SK-N-SH treated with all-trans-retinoic acid at 6 μM for 48 hours (cell line): ENCODE data around the gene TRIM45.

Experiments
- ARNTL ChIP-seq: fragments of 450-650 bp; formaldehyde crosslinking; IDR thresholded peaks from 2 replicates; pipeline ENCODE4 v1.5.0; 2020; ENCODE audit warnings: low read depth, mild to moderate bottlenecking, moderate library complexity, borderline replicate concordance
- BACH2 ChIP-seq: fragments of 250-450 bp; sonication (Bioruptor Pico); IDR thresholded peaks from 2 replicates; pipeline ENCODE4 v1.9.0; 2021; ENCODE audit warnings: mild to moderate bottlenecking, borderline replicate concordance
- CREB5 ChIP-seq: fragments of 250-450 bp; sonication (Bioruptor Pico); IDR thresholded peaks from 2 replicates; pipeline ENCODE4 v1.5.1; 2020; ENCODE audit warnings: low read depth, mild to moderate bottlenecking, moderate library complexity
- CSDC2 ChIP-seq: fragments of 250-450 bp; sonication (Bioruptor Pico); IDR thresholded peaks from 2 replicates; pipeline ENCODE4 v1.5.0; 2020; ENCODE audit warnings: mild to moderate bottlenecking, moderate library complexity
- GLIS3 ChIP-seq: fragments of 250-450 bp; sonication (Bioruptor Pico); IDR thresholded peaks from 2 replicates; pipeline ENCODE4 v1.5.0; 2020; ENCODE audit warnings: mild to moderate bottlenecking, moderate library complexity
- ISL1 ChIP-seq: fragments of 250-450 bp; sonication (Bioruptor Pico); IDR thresholded peaks from 2 replicates; pipeline ENCODE4 v2.1.2; 2022; ENCODE audit warnings: mild to moderate bottlenecking, moderate library complexity
- PATZ1 ChIP-seq: fragments of 250-450 bp; sonication (Bioruptor Pico); IDR thresholded peaks from 2 replicates; pipeline ENCODE4 v1.8.0; 2020; ENCODE audit warnings: mild to moderate bottlenecking, moderate library complexity, borderline replicate concordance
- POU6F1 ChIP-seq: fragments of 250-450 bp; sonication (Bioruptor Pico); IDR thresholded peaks from 2 replicates; pipeline ENCODE4 v1.8.0; 2021; ENCODE audit warnings: low read depth, mild to moderate bottlenecking, moderate library complexity, borderline replicate concordance
- RARB ChIP-seq: fragments of 250-450 bp; sonication (Bioruptor Pico); IDR thresholded peaks from 2 replicates; pipeline ENCODE4 v1.8.0; 2021; ENCODE audit warnings: mild to moderate bottlenecking, moderate library complexity
- TSHZ2 ChIP-seq: fragments of 250-450 bp; sonication (Bioruptor Pico); IDR thresholded peaks from 2 replicates; pipeline ENCODE4 v1.5.0; 2020; ENCODE audit warnings: mild to moderate bottlenecking, moderate library complexity
- ZC3H10 ChIP-seq: fragments of 250-450 bp; sonication (Bioruptor Pico); IDR thresholded peaks from 2 replicates; pipeline ENCODE4 v1.5.1; 2021; ENCODE audit warnings: mild to moderate bottlenecking, moderate library complexity
- ZFP3 ChIP-seq: fragments of 250-450 bp; sonication (Bioruptor Pico); IDR thresholded peaks from 2 replicates; pipeline ENCODE4 v1.5.0; 2020; ENCODE audit warnings: mild to moderate bottlenecking, moderate library complexity
- ZFP30 ChIP-seq: fragments of 450-650 bp; formaldehyde crosslinking; IDR thresholded peaks from 2 replicates; pipeline ENCODE4 v1.5.0; 2022; ENCODE audit warnings: mild to moderate bottlenecking, moderate library complexity
- TF ChIP-seq, protein P1 (sequence below): fragments of 250-450 bp; sonication (Bioruptor Pico); IDR thresholded peaks from 2 replicates; pipeline ENCODE4 v1.5.1; 2021; ENCODE audit warnings: mild to moderate bottlenecking, moderate library complexity

GRCh38 chr1:117110774-117111173 is 10.8 kb downstream of the TRIM45 start:
- TF ChIP-seq BACH2 (CRISPR knock-in tag) (no peak), ZFP30 (no peak), PATZ1 (no peak), TSHZ2 (CRISPR knock-in tag) (no peak), ARNTL (no peak), ZC3H10 (CRISPR knock-in tag) (no peak), RARB (no peak), POU6F1 (no peak), ISL1 (CRISPR knock-in tag) (no peak), GLIS3 (CRISPR knock-in tag) (no peak), CSDC2 (CRISPR knock-in tag) (no peak), ZFP3 (no peak), CREB5 (CRISPR knock-in tag) (no peak)
- TF ChIP-seq, protein P1, sequence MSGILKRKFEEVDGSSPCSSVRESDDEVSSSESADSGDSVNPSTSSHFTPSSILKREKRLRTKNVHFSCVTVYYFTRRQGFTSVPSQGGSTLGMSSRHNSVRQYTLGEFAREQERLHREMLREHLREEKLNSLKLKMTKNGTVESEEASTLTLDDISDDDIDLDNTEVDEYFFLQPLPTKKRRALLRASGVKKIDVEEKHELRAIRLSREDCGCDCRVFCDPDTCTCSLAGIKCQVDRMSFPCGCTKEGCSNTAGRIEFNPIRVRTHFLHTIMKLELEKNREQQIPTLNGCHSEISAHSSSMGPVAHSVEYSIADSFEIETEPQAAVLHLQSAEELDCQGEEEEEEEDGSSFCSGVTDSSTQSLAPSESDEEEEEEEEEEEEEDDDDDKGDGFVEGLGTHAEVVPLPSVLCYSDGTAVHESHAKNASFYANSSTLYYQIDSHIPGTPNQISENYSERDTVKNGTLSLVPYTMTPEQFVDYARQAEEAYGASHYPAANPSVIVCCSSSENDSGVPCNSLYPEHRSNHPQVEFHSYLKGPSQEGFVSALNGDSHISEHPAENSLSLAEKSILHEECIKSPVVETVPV (CRISPR knock-in tag) = no peak
